ENCODE results near the gene ROR1.

- TF ChIP-seq CTCF (IDR thresholded peaks at IDR 0.05) (no peak), EP300 (IDR thresholded peaks at IDR 0.05) (no peak), POLR2AphosphoS5 (IDR thresholded peaks at IDR 0.05) (no peak)
Measured at GRCh38 chr1:64135462-64136223, 361.8 kb downstream of the ROR1 start.
